KBM-7 (cell line): ENCODE data around the gene ZCCHC14.
"Not testable (repeated sequence)": the region's sequence is repeated elsewhere in the genome, so short reads cannot be mapped to it uniquely, and the experiment has no call there.

ENCODE experiments used
- DNase-seq: peaks from one replicate; pipeline ENCODE4 v3.0.0-alpha.2; 2015
- in situ Hi-C: fragments of 300-500 bp; cut with MboI; formaldehyde crosslinking; loops from 2 replicates; pipeline ENCODE4 v1.14.3; 2020; ENCODE audit warnings: low sequenced_read_pairs, low pct_unique_long_range_greater_than_20kb, mixed read lengths

ZCCHC14 gene

DNA sequence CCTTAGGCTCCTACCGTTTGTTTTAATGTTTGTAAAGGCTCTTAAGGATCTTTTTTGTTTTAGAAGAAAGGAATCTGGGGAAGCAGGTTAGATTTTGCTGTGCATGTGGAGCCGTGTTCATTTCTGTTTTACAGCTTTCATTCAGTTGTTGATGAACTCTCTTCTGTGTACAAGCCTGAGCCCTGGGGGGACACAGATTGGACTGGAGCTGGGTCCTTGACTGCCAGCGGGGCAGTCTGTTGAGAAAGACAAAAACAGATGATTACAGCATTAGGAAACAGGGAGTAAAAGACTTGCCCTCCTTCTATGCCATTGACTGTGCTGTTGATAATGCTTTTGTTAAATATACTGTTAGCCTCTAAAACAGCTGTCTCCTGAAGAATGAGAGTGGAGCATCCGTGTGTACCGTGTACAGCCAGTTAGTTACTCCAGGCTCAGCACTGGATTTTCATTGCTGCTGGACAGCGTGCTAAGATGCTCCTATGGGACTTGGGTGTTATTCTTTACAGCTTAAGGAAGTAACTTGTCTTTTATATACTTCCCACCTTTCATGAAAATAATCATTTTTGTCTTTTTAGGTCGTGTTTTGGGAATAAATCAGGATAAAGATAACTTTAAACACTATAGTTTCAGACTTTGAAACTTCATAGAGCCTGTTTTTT, 97.5 kb downstream of the ZCCHC14 start:
- in situ Hi-C loops: no loop called here
- DNase-seq: no peak

DNA sequence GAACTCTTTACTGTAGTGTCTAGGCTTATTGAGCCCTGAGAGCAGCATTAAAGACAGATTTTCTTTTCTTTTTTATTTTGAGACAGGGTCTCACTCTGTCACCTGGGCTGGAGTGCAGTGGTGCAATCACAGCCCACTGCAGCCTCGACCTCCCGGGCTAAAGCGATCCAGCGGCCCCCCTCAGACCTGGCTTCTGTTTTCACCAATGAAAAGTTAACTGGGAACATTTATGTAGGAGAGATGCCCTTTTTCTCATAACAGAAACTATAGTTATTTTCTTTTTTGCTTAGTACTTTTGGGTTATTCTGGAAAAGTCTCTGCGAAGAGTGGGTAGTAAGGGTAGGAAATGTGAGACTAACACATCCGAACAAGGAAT, 99.2 kb downstream of the ZCCHC14 start:
- in situ Hi-C loops: no loop called here

DNA sequence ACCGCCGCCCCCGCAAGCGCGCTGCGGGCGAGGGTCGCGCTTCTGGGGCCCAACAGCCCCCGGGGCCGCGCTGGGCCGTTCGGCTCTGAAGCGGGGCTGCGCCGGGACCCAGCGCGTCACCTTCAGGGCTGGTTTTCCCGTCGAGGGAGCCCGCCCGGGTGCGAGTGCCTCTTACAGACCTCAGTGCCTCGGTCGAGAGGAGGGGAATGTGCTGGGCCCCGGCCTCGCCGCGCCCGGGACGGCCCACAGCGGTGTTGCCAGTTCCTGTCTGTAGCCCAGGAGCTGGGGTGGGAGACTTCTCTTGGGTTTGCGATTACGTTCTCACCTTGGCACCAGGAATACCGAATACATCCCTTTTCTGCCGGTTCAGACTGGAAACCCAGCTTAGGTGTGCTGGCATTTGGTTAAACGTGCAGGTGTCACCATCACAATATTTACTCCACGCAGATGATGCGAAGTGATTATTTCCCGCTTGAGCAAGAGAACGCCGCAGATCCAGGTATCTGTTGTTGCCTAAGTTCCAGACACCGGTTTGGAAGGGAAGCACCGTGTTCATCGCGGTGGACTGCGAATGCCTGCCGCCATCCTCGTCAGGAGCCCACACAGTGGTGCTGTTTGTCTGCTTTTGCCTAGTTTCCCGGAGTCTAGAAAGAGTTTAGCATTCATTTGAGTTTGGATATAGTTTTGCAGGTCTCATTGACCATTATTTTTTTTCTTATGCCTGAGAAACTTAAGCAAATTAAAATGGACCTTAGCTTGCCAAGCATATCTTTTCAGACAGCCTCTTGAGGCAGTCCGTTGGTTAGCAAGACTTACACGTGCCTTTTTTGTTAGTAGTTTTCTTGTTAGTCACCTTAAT, 99.8 kb downstream of the ZCCHC14 start:
- in situ Hi-C loops: no loop called here
- DNase-seq: peak; percentile 62

More for the DNA sequence above, 99.2 kb downstream of the ZCCHC14 start:
- no peak for DNase-seq

DNA sequence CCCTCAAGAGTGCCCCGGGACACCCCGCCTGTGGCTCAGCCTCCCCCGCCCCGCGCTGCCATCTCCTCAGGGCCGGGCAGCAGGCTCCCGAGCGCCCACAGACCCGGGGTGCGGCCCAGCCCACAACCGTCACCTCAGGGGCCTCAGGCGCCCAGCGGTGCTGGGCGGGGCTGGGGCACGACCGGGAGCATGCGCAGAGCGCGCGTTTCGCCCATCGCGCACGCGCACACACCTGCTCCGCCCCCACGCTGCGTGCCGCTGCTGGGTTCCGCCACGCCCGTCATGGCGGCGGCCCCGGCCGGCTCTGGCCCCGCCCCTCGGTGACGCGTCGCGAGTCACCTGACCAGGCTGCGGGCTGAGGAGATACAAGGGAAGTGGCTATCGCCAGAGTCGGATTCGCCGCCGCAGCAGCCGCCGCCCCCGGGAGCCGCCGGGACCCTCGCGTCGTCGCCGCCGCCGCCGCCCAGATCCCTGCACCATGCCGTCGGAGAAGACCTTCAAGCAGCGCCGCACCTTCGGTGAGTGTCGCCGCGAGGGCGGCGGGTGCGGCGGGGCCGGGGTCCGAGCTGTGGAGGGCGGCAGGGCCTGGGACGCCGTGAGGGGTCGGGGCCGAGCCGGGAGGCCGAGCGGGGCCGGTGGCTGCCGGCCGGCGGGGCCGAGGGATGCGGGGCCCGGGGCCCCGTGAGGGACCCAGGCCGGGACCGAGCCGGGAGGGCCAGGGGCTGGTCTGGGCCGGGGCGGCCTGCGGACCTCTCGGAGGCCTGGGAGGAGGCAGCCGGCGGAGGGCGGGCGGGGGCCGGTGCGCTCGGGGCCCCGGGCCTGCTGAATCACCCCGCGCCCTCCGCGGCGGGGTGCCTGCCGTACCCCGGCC, 100.6 kb downstream of the ZCCHC14 start, which contains the start of gene MAP1LC3B:
Gene MAP1LC3B (plus strand): TSS at position 387 of the 871 bp plus-strand sequence. CDS start 92 bp downstream, at position 479.
- in situ Hi-C loops: no loop called here
- peak; percentile 98 for DNase-seq

DNA sequence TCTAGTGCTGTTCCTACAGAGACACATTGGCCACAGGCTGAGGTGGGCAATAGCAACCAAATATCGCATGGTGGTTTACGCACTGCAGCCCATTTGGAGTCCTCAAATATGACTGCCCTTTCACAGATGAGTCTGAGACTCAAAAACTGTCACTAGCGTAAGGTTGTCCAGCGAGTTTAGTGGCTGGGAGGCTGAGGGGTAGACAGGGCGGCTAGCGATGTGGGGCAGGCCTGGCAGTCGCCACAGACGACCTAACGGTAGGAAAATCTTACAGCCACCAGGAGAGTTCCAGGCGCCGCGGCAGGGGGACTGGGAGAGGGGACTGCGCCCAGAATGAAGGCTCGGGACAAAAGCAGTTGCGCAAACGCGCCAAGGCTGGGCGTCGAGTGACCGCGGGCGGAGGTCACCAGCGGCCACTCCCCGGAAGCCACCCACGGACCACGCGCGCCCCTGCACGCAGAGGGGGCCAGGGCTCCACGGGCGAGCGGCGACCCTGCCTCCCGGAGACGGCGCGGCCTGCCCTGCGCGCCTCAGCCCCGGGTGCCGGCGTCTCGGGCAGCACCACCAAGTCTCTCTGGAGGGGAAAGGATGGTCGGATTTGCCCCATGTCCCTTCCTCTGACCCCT, 101.4 kb downstream of the ZCCHC14 start:
- in situ Hi-C loops: no loop called here
- DNase-seq: peak; percentile 42

DNA sequence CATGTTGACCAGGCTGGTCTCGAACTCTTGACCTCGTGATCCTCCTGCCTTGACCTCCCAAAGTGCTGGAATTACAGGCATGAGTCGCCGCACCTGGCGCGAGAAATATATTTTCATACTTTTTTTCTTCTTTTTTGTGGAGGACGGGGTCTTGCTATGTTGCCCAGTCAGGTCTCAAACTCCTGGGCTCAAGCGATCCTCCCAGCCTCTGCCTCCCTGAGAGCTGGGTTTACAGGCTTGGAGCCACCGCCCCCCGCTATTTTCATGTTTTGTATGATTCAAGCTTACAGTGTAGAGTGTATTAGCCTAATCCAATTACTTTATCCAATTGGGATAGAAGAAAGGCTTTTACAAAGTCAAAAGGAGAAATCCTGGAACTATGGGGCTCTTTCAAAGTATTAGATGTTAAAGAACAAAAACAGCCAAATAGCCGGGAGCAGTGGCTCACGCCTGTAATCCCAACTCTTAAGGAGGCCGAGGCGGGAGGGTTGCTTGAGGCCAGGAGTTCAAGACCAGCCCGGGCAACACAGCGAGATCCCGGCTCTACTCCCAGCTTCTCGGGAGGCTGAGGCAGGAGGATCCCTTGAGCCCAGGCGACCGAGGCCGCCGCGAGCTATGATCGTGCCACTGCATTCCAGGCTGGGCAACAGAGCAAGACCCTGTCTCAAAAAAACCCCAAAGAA, 102.0 kb downstream of the ZCCHC14 start:
- DNase-seq: no peak

DNA sequence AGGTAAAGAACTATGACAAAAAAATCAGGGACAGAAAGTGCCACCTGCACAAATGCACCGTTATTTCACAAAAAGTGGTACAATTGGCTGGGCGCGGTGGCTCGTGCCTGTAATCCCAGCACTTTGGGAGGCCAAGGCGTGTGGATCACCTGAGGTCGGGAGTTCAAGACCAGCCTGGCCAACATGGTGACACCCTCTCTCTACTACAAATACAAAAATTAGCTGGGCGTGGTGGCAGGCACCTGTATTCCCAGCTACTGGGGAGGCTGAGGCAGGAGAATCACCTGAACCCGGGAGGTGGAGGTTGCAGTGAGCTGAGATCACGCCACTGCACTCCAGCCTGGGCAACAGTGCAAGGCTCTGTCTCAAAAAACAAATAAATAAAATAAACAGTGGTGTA, 102.9 kb downstream of the ZCCHC14 start:
- DNase-seq, in situ Hi-C loops: not testable (repeated sequence)

More for the DNA sequence above, 102.0 kb downstream of the ZCCHC14 start:
- in situ Hi-C loops: no loop called here

DNA sequence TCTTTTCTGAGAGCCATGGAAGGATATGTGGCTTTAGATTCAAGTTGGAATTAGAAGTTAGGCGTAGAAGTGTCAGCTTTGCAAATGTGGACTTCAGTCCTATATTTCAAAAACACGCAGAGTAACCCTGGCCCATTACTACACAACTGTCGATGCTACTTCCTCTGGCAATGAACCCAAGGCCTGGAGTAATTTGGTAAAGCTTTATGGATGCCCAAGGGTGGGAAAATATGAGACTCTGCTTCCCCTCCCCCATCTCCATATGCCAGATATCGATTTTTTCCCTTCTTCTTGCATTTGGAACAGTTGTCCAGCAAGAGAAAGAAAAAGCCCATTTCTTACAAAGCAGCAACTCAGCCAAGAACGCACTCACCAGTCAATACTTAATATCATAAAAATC, 103.6 kb downstream of the ZCCHC14 start:
- DNase-seq: no peak
- in situ Hi-C loops: no loop called here

DNA sequence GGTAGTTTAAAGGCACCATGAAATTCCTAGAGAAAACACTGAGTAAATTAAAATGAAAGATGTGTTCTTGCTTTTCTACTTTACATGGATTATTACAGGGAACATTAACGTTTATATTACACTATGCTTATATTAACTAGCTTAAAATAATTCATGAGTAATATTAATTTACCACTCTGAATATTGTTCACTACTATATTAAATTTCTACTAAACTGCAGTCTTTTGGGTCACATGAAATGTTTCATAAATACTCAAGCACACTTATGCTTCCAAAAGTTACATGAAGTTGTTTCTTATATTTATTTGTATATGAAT, 104.0 kb downstream of the ZCCHC14 start:
- DNase-seq: no peak

DNA sequence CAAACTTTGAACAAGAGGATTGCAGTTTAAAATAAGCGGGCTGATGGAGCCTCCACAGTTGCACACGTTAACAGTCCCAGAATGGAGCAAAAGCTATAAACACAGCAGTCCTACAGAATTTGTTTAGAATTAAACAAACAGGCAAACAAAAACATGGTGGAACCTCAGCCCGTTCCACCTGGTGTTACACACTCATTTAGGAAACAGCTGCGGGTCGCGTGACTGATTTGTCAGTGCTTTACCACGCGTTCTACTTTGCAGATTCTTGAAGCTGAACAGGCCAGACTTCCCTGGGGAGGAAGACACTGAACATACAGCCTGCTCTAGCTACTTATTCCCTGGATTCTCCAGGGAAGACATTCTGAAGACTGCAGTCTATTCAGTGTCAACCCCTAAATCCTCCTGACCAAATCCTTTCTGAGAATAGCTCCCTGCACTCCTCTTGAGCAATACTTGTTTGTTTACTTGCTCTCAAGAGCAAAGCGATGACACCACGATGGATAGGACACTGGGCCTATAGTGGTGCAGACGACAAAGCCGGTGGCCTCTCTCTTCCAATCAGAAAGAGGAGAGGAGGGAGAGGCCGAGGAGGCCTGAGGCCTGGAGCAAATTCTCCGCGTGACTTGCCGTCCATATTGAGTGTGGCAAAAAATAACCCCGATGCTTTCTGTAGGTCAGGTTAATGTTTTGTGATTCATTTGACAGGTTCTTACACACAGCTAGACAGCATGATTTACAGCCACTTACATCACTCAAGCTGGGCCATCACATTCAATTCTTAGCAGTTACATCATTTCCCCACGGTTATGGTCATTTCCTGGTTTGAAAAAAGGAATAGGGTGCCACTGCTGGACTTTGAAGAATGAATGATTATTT, 104.6 kb downstream of the ZCCHC14 start:
- in situ Hi-C loops: no loop called here

More for the DNA sequence above, 104.0 kb downstream of the ZCCHC14 start:
- in situ Hi-C loops: no loop called here

DNA sequence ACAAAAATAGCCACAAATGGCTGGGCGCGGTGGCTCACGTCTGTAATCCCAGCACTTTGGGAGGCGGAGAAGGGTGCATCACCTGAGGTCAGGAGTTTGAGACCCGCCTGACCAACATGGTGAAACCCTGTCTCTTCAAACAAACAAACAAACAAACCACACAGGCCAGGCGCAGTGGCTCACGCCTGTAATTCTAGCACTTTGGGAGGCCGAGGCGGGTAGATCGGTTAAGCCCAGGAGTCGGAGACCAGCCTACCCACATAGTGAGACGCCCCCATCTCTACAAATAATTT, 108.0 kb downstream of the ZCCHC14 start:
- DNase-seq, in situ Hi-C loops: not testable (repeated sequence)

More for the DNA sequence above, 104.6 kb downstream of the ZCCHC14 start:
- DNase-seq: peak; percentile 98

DNA sequence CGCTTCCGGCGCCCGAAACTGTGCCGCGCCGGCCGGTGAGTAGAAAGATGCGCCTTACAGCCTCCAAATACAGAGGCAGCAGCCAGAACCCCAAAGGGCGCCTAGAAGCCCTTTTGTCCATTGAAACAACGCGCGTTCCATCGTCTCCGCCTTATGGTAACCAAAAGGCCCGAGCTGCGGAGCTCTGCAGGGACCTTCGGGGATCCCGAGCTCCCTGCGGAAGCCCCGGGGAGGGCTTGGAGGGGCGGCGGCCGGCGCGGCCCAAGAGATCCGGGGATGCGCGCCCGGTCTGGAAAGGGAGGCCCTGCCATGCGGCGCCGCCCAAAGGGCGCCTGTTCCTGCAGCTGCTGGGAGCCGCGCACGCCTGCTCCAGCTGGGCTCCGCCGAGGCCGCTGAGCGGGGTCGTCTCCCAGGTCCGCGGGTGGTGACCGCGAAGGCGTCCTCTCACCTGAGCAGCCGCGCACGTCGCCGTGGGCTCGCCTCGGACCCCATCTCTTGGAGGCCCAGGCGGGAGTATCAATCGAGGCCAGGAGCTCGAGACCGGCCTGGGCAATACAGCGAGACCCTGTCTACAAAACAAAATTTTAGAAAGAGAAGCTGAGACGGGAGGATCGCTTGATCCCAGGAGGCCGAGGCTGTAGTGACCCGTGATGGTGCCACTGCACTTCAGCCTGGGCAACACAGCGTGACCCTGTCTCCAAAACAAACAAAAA, 108.5 kb downstream of the ZCCHC14 start:
- in situ Hi-C loops: no loop called here
- DNase-seq: no peak

DNA sequence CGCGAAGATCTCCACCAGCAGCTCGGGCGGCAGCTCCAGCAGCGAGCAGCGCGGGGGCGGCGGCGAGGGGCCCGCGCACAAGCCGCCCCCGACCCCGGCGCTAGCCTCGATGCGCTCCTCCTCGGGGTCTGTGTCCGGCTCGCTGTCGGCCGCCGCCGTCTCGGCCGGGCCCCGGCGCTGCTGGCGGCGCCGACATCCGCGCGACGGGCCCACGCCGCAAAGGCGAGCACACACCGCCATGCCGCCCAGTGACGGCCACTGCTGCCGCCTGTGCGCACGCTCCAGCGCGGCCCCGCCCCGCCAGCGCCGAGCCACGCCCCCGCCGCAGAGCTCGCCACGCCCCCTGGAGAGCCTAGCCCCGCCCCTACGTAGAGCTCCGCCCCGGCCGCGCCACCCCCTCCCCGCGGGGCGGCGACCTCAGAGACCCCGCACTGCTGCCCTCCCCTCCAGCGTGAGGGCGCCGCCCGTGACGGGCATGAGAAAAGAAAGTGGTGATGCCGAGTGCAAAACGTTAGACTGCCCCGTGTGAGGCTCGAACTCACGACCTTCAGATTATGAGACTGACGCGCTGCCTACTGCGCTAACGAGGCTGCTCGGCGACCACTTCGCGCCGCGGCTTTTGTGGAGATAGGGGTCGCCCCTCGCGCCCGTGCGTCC, 109.2 kb downstream of the ZCCHC14 start, which contains the start of gene FBXO31:
Gene FBXO31 (minus strand): TSS at position 272 of the 657 bp plus-strand sequence. CDS start 32 bp downstream, at position 240.
- in situ Hi-C loops: no loop called here
- DNase-seq: peak; percentile 92

DNA sequence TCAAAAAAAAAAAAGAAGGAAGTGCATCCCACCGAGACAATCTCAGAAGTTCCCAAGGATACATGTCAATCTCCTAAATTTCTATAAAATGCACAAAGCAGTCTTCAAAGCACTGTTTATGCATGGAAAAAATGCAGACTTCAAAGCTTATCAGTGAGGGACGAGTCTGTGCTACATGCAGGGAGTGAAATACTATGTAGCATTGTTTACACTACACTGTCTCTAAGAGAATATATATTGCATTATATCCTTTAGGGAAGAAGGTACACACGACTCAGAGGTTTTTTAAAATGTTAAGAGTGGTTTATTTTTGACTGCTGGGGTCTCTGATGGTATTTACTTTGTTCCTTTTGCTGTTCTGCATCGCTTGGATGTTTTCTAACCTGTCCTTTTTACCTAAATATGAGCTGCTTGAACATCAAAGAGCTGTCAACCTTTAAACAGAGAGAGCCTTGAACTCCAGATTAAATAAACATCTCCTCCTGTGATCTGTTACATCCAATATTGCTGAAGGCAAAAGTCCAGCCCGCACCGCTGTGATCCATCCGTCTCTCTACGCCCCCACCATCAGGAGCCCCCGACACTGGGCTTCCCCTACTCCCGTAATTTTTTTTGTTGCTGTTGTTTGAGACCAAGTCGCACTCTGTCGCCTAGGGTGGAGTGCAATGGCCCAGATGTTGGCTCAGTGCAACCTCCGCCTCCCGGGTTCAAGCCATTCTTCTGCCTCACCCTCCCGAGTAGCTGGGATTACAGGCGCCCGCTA, 110.6 kb downstream of the ZCCHC14 start:
- no peak for DNase-seq
- in situ Hi-C loops: no loop called here

DNA sequence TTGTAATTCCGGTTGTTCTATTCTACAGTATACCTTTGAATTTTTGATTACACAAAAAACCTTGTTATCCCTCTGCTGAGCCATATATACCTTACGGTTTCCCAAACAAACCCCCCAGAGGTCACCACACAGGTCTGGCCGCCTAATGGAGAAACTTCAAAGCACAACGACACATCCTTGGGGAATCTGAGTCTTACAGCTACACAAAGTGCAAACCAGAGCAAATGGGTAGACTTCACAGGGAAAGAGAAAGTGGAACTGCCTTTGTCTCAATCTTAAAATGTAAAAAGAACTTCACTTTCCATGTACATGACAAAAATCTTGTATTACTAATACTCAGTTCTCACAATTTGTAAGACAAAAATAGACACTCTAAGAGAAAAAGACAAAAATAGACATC, 111.9 kb downstream of the ZCCHC14 start:
- no peak for DNase-seq
- in situ Hi-C loops: no loop called here

DNA sequence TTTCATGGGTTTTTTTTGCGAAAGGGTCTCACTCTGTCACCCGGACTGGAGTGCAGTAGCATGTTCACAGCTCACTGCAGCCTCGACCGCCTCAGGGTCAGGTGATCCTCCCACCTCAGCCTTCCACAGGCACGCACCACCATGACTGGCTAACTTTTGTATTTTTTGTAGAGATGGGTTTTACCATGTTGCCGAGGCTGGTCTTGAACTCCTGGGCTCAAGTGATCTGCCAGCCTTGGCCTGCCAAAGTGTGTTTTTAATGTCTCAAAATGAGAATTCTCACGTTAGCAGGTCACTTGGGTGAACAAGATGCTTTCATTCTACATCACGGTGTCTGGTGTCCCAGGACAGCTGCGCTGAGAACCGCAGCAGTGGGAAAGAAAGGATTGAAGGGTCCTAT, 112.4 kb downstream of the ZCCHC14 start:
- in situ Hi-C loops: no loop called here
- DNase-seq: no peak
